ENCODE measurements around the gene MMP24. TPM values are rescaled to one million over a fixed set of nuclear protein-coding genes. Genes with fewer than 3 reads are reported as not detected.

MMP24 gene
- total and polyA plus RNA-seq, 2 of the 13 experiments (the other 11 are each of a cell fraction or from before 2014, with no cell fraction given) = 0.29 to 0.35 TPM

GRCh38 chr20:35226884-35227681 is 593 bp downstream of the MMP24 start (continued):
- TF ChIP-seq CEBPZ (IDR thresholded peaks at IDR 0.05; ENCODE audit: low read length) = no peak
- TF ChIP-seq ARNT (IDR thresholded peaks at IDR 0.05) = no peak
- no peak for TF ChIP-seq NBN (conservative IDR thresholded peaks at IDR 0.05)
- TF ChIP-seq SNRNP70 (IDR thresholded peaks at IDR 0.05; ENCODE audit: low read depth, low read length) = no peak
- no peak for TF ChIP-seq SRSF1 (optimal IDR thresholded peaks at IDR 0.05; ENCODE audit: low read depth, low read length)
- TF ChIP-seq ZBTB37 (CRISPR knock-in tag; IDR thresholded peaks at IDR 0.05) = peak; percentile 17; the same call in 1 of the 2 replicates
- TF ChIP-seq MAFF (IDR thresholded peaks at IDR 0.05; ENCODE audit: low read depth, low read length) = no peak
- peak; percentile 72; the same call in 1 of the 2 replicates for TF ChIP-seq TBX2 (CRISPR knock-in tag; IDR thresholded peaks at IDR 0.05; ENCODE audit: borderline replicate concordance)
- TF ChIP-seq MYC (CRISPR knock-in tag; IDR thresholded peaks at IDR 0.05; ENCODE audit: borderline replicate concordance) = peak; percentile 91
- TF ChIP-seq MLXIP (CRISPR knock-in tag; IDR thresholded peaks at IDR 0.05; ENCODE audit: borderline replicate concordance) = peak; percentile 95
- TF ChIP-seq ZBTB34 (CRISPR knock-in tag; IDR thresholded peaks at IDR 0.05) = no peak
- peak; percentile 95 for TF ChIP-seq ZNF546 (CRISPR knock-in tag; conservative IDR thresholded peaks at IDR 0.05)
- no peak; the same call in 1 of the 2 replicates for TF ChIP-seq ATRX (CRISPR knock-in tag; IDR thresholded peaks at IDR 0.05; ENCODE audit: borderline replicate concordance)
- peak; percentile 58; the same call in 1 of the 2 replicates for TF ChIP-seq ZNF337 (CRISPR knock-in tag; IDR thresholded peaks at IDR 0.05; ENCODE audit: borderline replicate concordance, low read depth)
- TF ChIP-seq HOXA9 (CRISPR knock-in tag; IDR thresholded peaks at IDR 0.05; ENCODE audit: borderline replicate concordance) = peak; percentile 86; the same call in 1 of the 2 replicates
- TF ChIP-seq ZNF83 (CRISPR knock-in tag; IDR thresholded peaks at IDR 0.05; ENCODE audit: borderline replicate concordance) = peak; percentile 97
- TF ChIP-seq ZNF660 (CRISPR knock-in tag; IDR thresholded peaks at IDR 0.05; ENCODE audit: borderline replicate concordance, low read depth) = 0 out of 2 replicates have a peak, but pooled peaks have one; percentile 42

All from HepG2 (cell line).